Ovary (tissue), 9 donors: ENCODE data around the gene SLC9A9. TPM values are rescaled to one million over a fixed set of nuclear protein-coding genes. Genes with fewer than 3 reads are reported as not detected.

ENCODE experiments used
- DNase-seq, 5 donors: peaks; one replicate each; pipeline ENCODE4 v3.0.0-alpha.2; 2019 to 2020
- H3K27ac ChIP-seq, 2 donors: fragments of 200-600 bp; one replicate each; pipeline versions ENCODE4 v1.5.1 to v1.8.0; 2019 to 2022
- H3K27me3 ChIP-seq: fragments of 200-600 bp; one replicate; pipeline ENCODE4 v1.8.0; 2022
- H3K36me3 ChIP-seq: fragments of 200-600 bp; sonication (generic); one replicate; pipeline ENCODE4 v1.5.1; 2019
- H3K4me1 ChIP-seq: one replicate; pipeline ENCODE4 v1.8.1; 2013; ENCODE audit warnings: mild to moderate bottlenecking, moderate library complexity; ENCODE audit not compliant: insufficient read depth
- H3K4me3 ChIP-seq: fragments of 200-600 bp; sonication (generic); one replicate; pipeline ENCODE4 v1.5.1; 2017
- H3K9me3 ChIP-seq, 2 donors: fragments of 200-600 bp in 1 of 2; sonication (generic) in 1 of 2; one replicate each; pipeline versions ENCODE4 v1.5.1 to v1.8.1; 2013 to 2019; ENCODE audit warnings: mild to moderate bottlenecking in 1 of 2, moderate library complexity in 1 of 2
- CTCF ChIP-seq, 3 donors: fragments of 450-650 bp in 2 of 3; fragments of 200-600 bp in 1 of 3; IDR thresholded peaks; one replicate each; pipeline versions ENCODE4 v1.5.1 to v1.8.0; 2016 to 2022; ENCODE audit warnings: antibody characterized with exemption in 3 of 3, mild to moderate bottlenecking in 1 of 3
- EP300 ChIP-seq: sonication (generic); formaldehyde crosslinking; IDR thresholded peaks from one replicate; pipeline ENCODE4 v1.6.1; 2017; ENCODE audit warnings: antibody characterized with exemption
- POLR2A ChIP-seq: fragments of 450-650 bp; IDR thresholded peaks from one replicate; pipeline ENCODE4 v1.6.1; 2017; ENCODE audit warnings: antibody characterized with exemption, mild to moderate bottlenecking, moderate library complexity
- WGBS, 3 donors: extraction: QIAGEN DNeasy Blood & Tissue Kit in 1 of 3; methylation state at CpG; one replicate each; pipeline versions ENCODE4 v1.1.5 to v1.1.7; 2013 to 2017; 5-methylcytosine and 5-hydroxymethylcytosine counted together
- intact Hi-C, 4 donors: fragments of 100-400 bp; cut with DNase I; formaldehyde crosslinking; loops; one replicate each; pipeline versions ENCODE4 v1.11.0 to v1.15.1; 2022 to 2023
- polyA plus RNA-seq, 2 donors: library from polyadenylated mRNA; stranded (reverse); fragments of 200-250 nt in 1 of 2; fragments of 350-450 nt in 1 of 2; fragmentation: Illumina TruSeq in 1 of 2; extraction: RNeasy Lipid Tissue Mini Kit (QIAGEN cat#74804) in 1 of 2; gene quantifications; one replicate each; pipeline ENCODE4 v1.2.3, GENCODE V29; 2013 to 2014
- total RNA-seq, 7 donors: library from RNA; depleted of rRNA in 2 of 7; stranded (reverse); fragments of >200 nt in 2 of 7; fragmentation: NEBNext Ultra II Directional in 3 of 7; extraction: Animal tissue kit (Norgen Biotek cat#: 25700) in 3 of 7; gene quantifications; one replicate each; pipeline versions ENCODE4 v1.1.0 to v1.2.4, GENCODE V29; 2016 to 2023
- donor health status: DM: no; HTN: no; CAD: no; lungs with moderate emphysema.
- donor health status: DM: no; HTN: no; CAD: no.
- donor health status: Bipolar disorder and iron deficiency.
- donor health status: DM: yes; HTN: yes; CAD: no.
- donor health status: DM: no; HTN: no; CAD: no.
- donor health status: DM: yes; HTN: yes; CAD: no.

SLC9A9 gene
- total and polyA plus RNA-seq, 9 donors = 7.0 to 22.7 (median 13.5) TPM

- Histone ChIP-seq H3K4me1 (peaks cover 5% of the 10 kb centered on the region), H3K4me3 (no peak overlapping the region), H3K9me3 (no peaks in the 10 kb centered on the region), H3K27me3 (no peaks in the 10 kb centered on the region), H3K36me3 (no peaks in the 10 kb centered on the region), H3K27ac (no peak overlapping the region)
- intact Hi-C loops = no loop called here
- TF ChIP-seq CTCF (IDR thresholded peaks at IDR 0.05) (no peak), EP300 (no peak), POLR2A (no peak)
- DNase-seq = no peak
- 91 to 94% (median 94%) methylated on average over 3 of the region's 3 CpGs for WGBS, 3 donors
These were observed 252.7 kb downstream of the SLC9A9 start for GRCh38 chr3:143595456-143596077.

DNA sequence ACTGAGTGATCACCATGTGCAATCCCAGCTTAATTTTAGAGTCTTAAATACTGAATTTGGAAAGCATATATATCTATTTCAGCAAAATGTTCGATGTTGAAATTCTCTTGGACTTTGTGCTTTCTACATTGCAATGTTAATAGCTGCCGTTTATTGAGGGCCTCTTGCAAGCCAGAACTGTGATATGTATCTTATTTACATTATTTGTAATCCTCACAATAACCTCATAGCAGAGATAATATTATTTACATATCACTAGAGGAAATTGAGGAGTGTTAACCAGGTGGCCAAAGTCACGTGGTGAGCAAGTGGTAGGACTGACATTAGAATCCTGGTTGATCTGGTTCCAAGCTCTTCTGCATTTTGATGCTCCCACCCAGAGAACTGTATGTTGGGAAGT, 254.1 kb downstream of the SLC9A9 start:
- Histone ChIP-seq H3K4me1 (peaks cover 5% of the 10 kb centered on the region), H3K27ac (no peak overlapping the region), H3K27me3 (no peaks in the 10 kb centered on the region), H3K4me3 (no peak overlapping the region), H3K9me3 (no peaks in the 10 kb centered on the region), H3K36me3 (no peaks in the 10 kb centered on the region)
- DNase-seq = no peak
- 64 to 79% (median 68%) methylated on average over 3 of the region's 3 CpGs for WGBS, 3 donors
- TF ChIP-seq CTCF (IDR thresholded peaks at IDR 0.05) = no peak
- TF ChIP-seq EP300 = no peak
- no peak for TF ChIP-seq POLR2A
- intact Hi-C loops = no loop called here

- Histone ChIP-seq H3K9me3 (no peaks in the 10 kb centered on the region), H3K4me1 (no peaks in the 10 kb centered on the region), H3K36me3 (no peaks in the 10 kb centered on the region), H3K27ac (no peak overlapping the region), H3K4me3 (no peak overlapping the region), H3K27me3 (no peaks in the 10 kb centered on the region)
- intact Hi-C loops = no loop called here
- WGBS, 3 donors = 67 to 75% (median 69%) methylated on average over 3 of the region's 3 CpGs
- DNase-seq = no peak
- TF ChIP-seq EP300 (no peak), CTCF (IDR thresholded peaks at IDR 0.05) (no peak), POLR2A (no peak)
These were observed 257.6 kb downstream of the SLC9A9 start for GRCh38 chr3:143590660-143591059.

GRCh38 chr3:143586576-143586975, 261.7 kb downstream of the SLC9A9 start:
- DNase-seq = no peak
- WGBS, 3 donors = 64 to 92% (median 84%) methylated on average over 2 of the region's 2 CpGs
- Histone ChIP-seq H3K4me1 (no peaks in the 10 kb centered on the region), H3K27ac (no peak overlapping the region), H3K4me3 (no peak overlapping the region), H3K27me3 (no peaks in the 10 kb centered on the region), H3K9me3 (no peaks in the 10 kb centered on the region), H3K36me3 (no peaks in the 10 kb centered on the region)
- no peak for TF ChIP-seq POLR2A
- no peak for TF ChIP-seq EP300
- no peak for TF ChIP-seq CTCF (IDR thresholded peaks at IDR 0.05)
- intact Hi-C loops = no loop called here
